Breast epithelium (tissue), 4 donors: ENCODE data around the gene LRIG3. TPM values are rescaled to one million over a fixed set of nuclear protein-coding genes. Genes with fewer than 3 reads are reported as not detected.

Experiments
- DNase-seq, 2 donors: peaks; one replicate each; pipeline ENCODE4 v3.0.0-alpha.2; 2019; ENCODE audit warnings: low spot score in 2 of 2
- H3K27ac ChIP-seq, 2 donors: fragments of 200-600 bp; sonication (generic) in 1 of 2; one replicate each; pipeline ENCODE4 v1.5.1; 2016 to 2019; ENCODE audit warnings: mild to moderate bottlenecking in 1 of 2
- H3K27me3 ChIP-seq, 2 donors: fragments of 200-600 bp; sonication (generic) in 1 of 2; one replicate each; pipeline versions ENCODE4 v1.5.1 to v1.6.0; 2017 to 2019; ENCODE audit warnings: control low read depth in 1 of 2, mild to moderate bottlenecking in 1 of 2
- H3K36me3 ChIP-seq: fragments of 200-600 bp; one replicate; pipeline ENCODE4 v1.5.1; 2019
- H3K4me1 ChIP-seq, 2 donors: fragments of 200-600 bp; sonication (generic); one replicate each; pipeline ENCODE4 v1.5.1; 2016 to 2019; ENCODE audit warnings: control low read depth in 1 of 2
- H3K4me3 ChIP-seq, 3 donors: fragments of 200-600 bp; sonication (generic); 1 replicate in 2 of 3; 2 replicates in 1 of 3; pipeline ENCODE4 v1.5.1; 2016 to 2019; ENCODE audit warnings: mild to moderate bottlenecking in 3 of 3, moderate library complexity in 2 of 3
- H3K9me3 ChIP-seq, 2 donors: fragments of 200-600 bp; sonication (generic) in 1 of 2; one replicate each; pipeline ENCODE4 v1.5.1; 2016 to 2019; ENCODE audit warnings: control low read depth in 1 of 2
- POLR2A ChIP-seq: fragments of 450-650 bp; IDR thresholded peaks from one replicate; pipeline ENCODE4 v1.6.1; 2016; ENCODE audit warnings: antibody characterized with exemption, mild to moderate bottlenecking, moderate library complexity
- POLR2AphosphoS5 ChIP-seq, 3 donors: sonication (generic); formaldehyde crosslinking; IDR thresholded peaks; one replicate each; pipeline ENCODE4 v1.6.1; 2017; ENCODE audit warnings: antibody characterized with exemption in 3 of 3
- intact Hi-C: fragments of 100-400 bp; cut with DNase I; formaldehyde crosslinking; loops from one replicate; pipeline ENCODE4 v1.15.1; 2023; ENCODE audit warnings: low total_unique reads
- total RNA-seq, 3 donors: library from RNA; depleted of rRNA; stranded (reverse); fragments of >200 nt; gene quantifications; one replicate each; pipeline ENCODE4 v1.1.0, GENCODE V29; 2016
- TF ChIP-seq, protein P1 (sequence below), 3 donors: fragments of 450-650 bp; IDR thresholded peaks; one replicate each; pipeline ENCODE4 v1.5.1; 2016 to 2017; ENCODE audit warnings: antibody characterized with exemption in 3 of 3, mild to moderate bottlenecking in 3 of 3, moderate library complexity in 3 of 3

Gene LRIG3
- total RNA-seq, 3 donors from 2014 or later = 116 to 139 (median 125) TPM

DNA sequence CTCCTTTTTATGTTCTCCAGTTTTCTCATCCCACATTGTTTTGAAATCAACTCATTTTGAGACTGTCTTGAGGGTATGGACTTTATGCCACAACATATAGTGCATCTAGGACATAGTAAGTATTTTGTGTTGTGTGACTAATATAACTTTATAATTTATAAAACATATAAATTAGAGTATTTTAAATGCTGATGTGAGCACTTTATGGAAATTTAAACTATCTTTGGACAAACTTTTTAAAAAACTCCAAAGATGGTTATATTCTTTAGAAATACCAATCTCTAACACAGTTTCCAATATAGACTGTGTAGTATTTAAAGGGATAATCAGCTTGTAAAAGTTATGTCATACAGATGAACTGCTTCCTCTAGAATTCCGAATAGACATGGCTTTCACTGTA lies 87.4 kb downstream of the LRIG3 start:
- H3K27me3 ChIP-seq = no peaks in the 10 kb centered on the region
- H3K27ac ChIP-seq = no peak overlapping the region
- no peak for DNase-seq
- TF ChIP-seq POLR2AphosphoS5 (IDR thresholded peaks at IDR 0.05) (no peak), POLR2A (no peak)
- TF ChIP-seq, protein P1, sequence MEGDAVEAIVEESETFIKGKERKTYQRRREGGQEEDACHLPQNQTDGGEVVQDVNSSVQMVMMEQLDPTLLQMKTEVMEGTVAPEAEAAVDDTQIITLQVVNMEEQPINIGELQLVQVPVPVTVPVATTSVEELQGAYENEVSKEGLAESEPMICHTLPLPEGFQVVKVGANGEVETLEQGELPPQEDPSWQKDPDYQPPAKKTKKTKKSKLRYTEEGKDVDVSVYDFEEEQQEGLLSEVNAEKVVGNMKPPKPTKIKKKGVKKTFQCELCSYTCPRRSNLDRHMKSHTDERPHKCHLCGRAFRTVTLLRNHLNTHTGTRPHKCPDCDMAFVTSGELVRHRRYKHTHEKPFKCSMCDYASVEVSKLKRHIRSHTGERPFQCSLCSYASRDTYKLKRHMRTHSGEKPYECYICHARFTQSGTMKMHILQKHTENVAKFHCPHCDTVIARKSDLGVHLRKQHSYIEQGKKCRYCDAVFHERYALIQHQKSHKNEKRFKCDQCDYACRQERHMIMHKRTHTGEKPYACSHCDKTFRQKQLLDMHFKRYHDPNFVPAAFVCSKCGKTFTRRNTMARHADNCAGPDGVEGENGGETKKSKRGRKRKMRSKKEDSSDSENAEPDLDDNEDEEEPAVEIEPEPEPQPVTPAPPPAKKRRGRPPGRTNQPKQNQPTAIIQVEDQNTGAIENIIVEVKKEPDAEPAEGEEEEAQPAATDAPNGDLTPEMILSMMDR (IDR thresholded peaks at IDR 0.05) = no peak
- no peak overlapping the region for H3K4me3 ChIP-seq
- H3K36me3 ChIP-seq = no peaks in the 10 kb centered on the region
- intact Hi-C loops = no loop called here
- no peaks in the 10 kb centered on the region for H3K4me1 ChIP-seq
- H3K9me3 ChIP-seq = no peaks in the 10 kb centered on the region
